GM12878 (cell line): ENCODE results near the gene TECR. TPM values are rescaled to one million over a fixed set of nuclear protein-coding genes. Genes with fewer than 3 reads are reported as not detected.

ENCODE experiments used
- BHLHE40 ChIP-seq, 2 experiments: fragments of 450-650 bp in 1 of 2; IDR thresholded peaks; 2 replicates each; pipeline ENCODE4 v1.6.1; 2011 to 2017; ENCODE audit warnings: low read depth in 2 of 2, borderline replicate concordance in 1 of 2, improper control_type of control experiment in 1 of 2, low read length in 1 of 2, mild to moderate bottlenecking in 1 of 2
- HDAC2 ChIP-seq: fragments of 200-600 bp; sonication (generic); IDR thresholded peaks from 2 replicates; pipeline ENCODE4 v1.6.1; 2017
- HDAC6 ChIP-seq: fragments of 200-600 bp; sonication (generic); IDR thresholded peaks from one replicate; pipeline ENCODE4 v1.8.0; 2017; ENCODE audit warnings: antibody characterized with exemption; ENCODE audit not compliant: unreplicated experiment
- IKZF1 ChIP-seq: fragments of 450-650 bp; conservative IDR thresholded peaks from 2 replicates; pipeline ENCODE4 v1.6.1; 2017; ENCODE audit warnings: antibody characterized with exemption, mild to moderate bottlenecking
- IRF4 ChIP-seq: IDR thresholded peaks from 2 replicates; pipeline ENCODE4 v1.6.1; 2011; ENCODE audit warnings: low read depth, low read length
- JUND ChIP-seq: IDR thresholded peaks from 2 replicates; pipeline ENCODE4 v1.6.1; 2012; ENCODE audit warnings: low read depth, mild to moderate bottlenecking, low read length, improper control_type of control experiment, moderate library complexity
- MTA3 ChIP-seq: IDR thresholded peaks from 2 replicates; pipeline ENCODE4 v1.6.1; 2012; ENCODE audit warnings: low read length, inconsistent platforms, borderline replicate concordance
- NBN ChIP-seq: fragments of 450-650 bp; IDR thresholded peaks from 2 replicates; pipeline ENCODE4 v1.6.1; 2016
- NFYA ChIP-seq: IDR thresholded peaks from 2 replicates; pipeline ENCODE4 v1.6.1; 2011; ENCODE audit warnings: low read depth, mild to moderate bottlenecking, low read length, improper control_type of control experiment, borderline replicate concordance
- NFYB ChIP-seq: IDR thresholded peaks from 2 replicates; pipeline ENCODE4 v1.6.1; 2011; ENCODE audit warnings: low read depth, mild to moderate bottlenecking, low read length, improper control_type of control experiment, moderate library complexity; ENCODE audit not compliant: insufficient read depth
- NR2C2 ChIP-seq: IDR thresholded peaks from 2 replicates; pipeline ENCODE4 v1.6.1; 2011; ENCODE audit warnings: borderline replicate concordance, low read depth; ENCODE audit not compliant: control insufficient read depth, insufficient read length
- POU2F2 ChIP-seq: IDR thresholded peaks from 3 replicates; pipeline ENCODE4 v1.6.1; 2011; ENCODE audit warnings: low read depth, mild to moderate bottlenecking, low read length, borderline replicate concordance
- SP1 ChIP-seq: IDR thresholded peaks from one replicate; pipeline ENCODE4 v1.6.1; 2011; ENCODE audit warnings: low read depth, low read length
- STAT1 ChIP-seq: fragments of 450-650 bp; conservative IDR thresholded peaks from 2 replicates; pipeline ENCODE4 v1.6.1; 2014; ENCODE audit warnings: antibody characterized with exemption, mild to moderate bottlenecking
- ZNF217 ChIP-seq: fragments of 450-650 bp; IDR thresholded peaks from 2 replicates; pipeline ENCODE4 v1.6.1; 2017; ENCODE audit warnings: antibody characterized with exemption, mild to moderate bottlenecking
- polyA plus RNA-seq, 11 experiments: library from polyadenylated mRNA; depleted of rRNA in 4 of 11; unstranded in 6 of 11; stranded (reverse) in 5 of 11; fragments of >200 nt; fragmentation: Nextera tagmentation in 4 of 11; fragmentation: Illumina TruSeq in 1 of 11; extraction: Ambion mirVana in 4 of 11; extraction: Trizol in 1 of 11; gene quantifications; 1 replicate in 1 of 11; 2 replicates in 10 of 11; pipeline versions ENCODE4 v1.2.1 to v1.2.3, GENCODE V29; 2011 to 2016; ENCODE audit warnings: inconsistent platforms in 2 of 11, missing spikeins in 2 of 11, low read depth in 1 of 11
- total RNA-seq, 4 experiments: library from RNA; depleted of rRNA in 3 of 4; stranded (reverse); fragments of >200 nt in 3 of 4; fragmentation: Illumina TruSeq in 1 of 4; extraction: Trizol in 1 of 4; gene quantifications; 2 replicates each; pipeline versions ENCODE4 v1.2.1 to v1.2.3, GENCODE V29; 2013 to 2021
- TF ChIP-seq, protein P1 (sequence below): fragments of 150-350 bp; IDR thresholded peaks from 2 replicates; pipeline ENCODE4 v1.6.1; 2016; ENCODE audit warnings: low read depth, low read length
- TF ChIP-seq, protein P2 (sequence below): IDR thresholded peaks from 2 replicates; pipeline ENCODE4 v1.6.1; 2011; ENCODE audit warnings: low read depth, low read length, improper control_type of control experiment, borderline replicate concordance
- TF ChIP-seq, protein P3 (sequence below): fragments of 450-650 bp; IDR thresholded peaks from 2 replicates; pipeline ENCODE4 v1.6.1; 2016; ENCODE audit warnings: mild to moderate bottlenecking
- TF ChIP-seq, protein P4 (sequence below): IDR thresholded peaks from 2 replicates; pipeline ENCODE4 v1.6.1; 2012; ENCODE audit warnings: mild to moderate bottlenecking, low read depth, low read length
- TF ChIP-seq, protein P5 (sequence below): IDR thresholded peaks from 2 replicates; pipeline ENCODE4 v1.6.1; 2012; ENCODE audit warnings: low read depth, low read length, improper control_type of control experiment

Gene TECR
- total and polyA plus RNA-seq, 10 of the 15 experiments (the other 5 are each of a cell fraction or from before 2014, with no cell fraction given), result 9.6 to 157 (median 64.2) TPM

DNA sequence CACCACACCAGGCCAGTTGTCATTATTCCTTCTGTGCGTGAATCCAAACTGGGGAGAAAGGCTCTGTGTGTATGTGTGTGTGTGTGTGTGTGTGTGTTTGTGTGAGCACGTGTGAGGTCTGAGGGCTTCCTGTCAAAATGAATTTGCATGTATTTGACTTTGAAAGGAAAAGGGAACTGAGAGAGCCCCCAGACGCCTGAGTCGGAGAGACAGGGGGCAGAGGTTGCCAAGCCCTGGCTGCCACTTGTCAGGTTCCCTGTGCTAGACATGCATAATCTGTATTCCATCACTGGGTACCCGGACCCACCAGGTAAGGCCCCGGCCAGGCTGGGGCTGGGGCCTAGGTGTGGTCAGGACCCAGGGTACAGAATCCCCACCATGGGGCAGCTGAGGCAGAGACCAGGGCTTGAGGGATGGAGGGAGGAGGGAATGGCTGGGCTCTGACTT is 53.5 kb downstream of the TECR start, which contains the start of gene CLEC17A (continued):
- TF ChIP-seq, protein P1, sequence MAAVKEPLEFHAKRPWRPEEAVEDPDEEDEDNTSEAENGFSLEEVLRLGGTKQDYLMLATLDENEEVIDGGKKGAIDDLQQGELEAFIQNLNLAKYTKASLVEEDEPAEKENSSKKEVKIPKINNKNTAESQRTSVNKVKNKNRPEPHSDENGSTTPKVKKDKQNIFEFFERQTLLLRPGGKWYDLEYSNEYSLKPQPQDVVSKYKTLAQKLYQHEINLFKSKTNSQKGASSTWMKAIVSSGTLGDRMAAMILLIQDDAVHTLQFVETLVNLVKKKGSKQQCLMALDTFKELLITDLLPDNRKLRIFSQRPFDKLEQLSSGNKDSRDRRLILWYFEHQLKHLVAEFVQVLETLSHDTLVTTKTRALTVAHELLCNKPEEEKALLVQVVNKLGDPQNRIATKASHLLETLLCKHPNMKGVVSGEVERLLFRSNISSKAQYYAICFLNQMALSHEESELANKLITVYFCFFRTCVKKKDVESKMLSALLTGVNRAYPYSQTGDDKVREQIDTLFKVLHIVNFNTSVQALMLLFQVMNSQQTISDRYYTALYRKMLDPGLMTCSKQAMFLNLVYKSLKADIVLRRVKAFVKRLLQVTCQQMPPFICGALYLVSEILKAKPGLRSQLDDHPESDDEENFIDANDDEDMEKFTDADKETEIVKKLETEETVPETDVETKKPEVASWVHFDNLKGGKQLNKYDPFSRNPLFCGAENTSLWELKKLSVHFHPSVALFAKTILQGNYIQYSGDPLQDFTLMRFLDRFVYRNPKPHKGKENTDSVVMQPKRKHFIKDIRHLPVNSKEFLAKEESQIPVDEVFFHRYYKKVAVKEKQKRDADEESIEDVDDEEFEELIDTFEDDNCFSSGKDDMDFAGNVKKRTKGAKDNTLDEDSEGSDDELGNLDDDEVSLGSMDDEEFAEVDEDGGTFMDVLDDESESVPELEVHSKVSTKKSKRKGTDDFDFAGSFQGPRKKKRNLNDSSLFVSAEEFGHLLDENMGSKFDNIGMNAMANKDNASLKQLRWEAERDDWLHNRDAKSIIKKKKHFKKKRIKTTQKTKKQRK, result no peak
- TF ChIP-seq ZNF217 (peak; percentile 92), HDAC2 (no peak), IRF4 (peak; percentile 86), NFYB (no peak), NFYA (no peak), SP1 (no peak), JUND (no peak), NR2C2 (no peak), STAT1 (no peak), NBN (peak; percentile 98), BHLHE40 (IDR thresholded peaks at IDR 0.05; ENCODE audit: borderline replicate concordance in 1 of 2, low read depth in 2 of 2, low read length in 1 of 2) (peak; percentile 99), HDAC6 (no peak), POU2F2 (peak; percentile 98), MTA3 (0 out of 2 replicates have a peak, but pooled peaks have one; percentile 70), IKZF1 (peak; percentile 95)
- TF ChIP-seq, protein P2, sequence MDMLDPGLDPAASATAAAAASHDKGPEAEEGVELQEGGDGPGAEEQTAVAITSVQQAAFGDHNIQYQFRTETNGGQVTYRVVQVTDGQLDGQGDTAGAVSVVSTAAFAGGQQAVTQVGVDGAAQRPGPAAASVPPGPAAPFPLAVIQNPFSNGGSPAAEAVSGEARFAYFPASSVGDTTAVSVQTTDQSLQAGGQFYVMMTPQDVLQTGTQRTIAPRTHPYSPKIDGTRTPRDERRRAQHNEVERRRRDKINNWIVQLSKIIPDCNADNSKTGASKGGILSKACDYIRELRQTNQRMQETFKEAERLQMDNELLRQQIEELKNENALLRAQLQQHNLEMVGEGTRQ, result peak; percentile 31; the same call in 1 of the 2 replicates
- TF ChIP-seq, protein P3, sequence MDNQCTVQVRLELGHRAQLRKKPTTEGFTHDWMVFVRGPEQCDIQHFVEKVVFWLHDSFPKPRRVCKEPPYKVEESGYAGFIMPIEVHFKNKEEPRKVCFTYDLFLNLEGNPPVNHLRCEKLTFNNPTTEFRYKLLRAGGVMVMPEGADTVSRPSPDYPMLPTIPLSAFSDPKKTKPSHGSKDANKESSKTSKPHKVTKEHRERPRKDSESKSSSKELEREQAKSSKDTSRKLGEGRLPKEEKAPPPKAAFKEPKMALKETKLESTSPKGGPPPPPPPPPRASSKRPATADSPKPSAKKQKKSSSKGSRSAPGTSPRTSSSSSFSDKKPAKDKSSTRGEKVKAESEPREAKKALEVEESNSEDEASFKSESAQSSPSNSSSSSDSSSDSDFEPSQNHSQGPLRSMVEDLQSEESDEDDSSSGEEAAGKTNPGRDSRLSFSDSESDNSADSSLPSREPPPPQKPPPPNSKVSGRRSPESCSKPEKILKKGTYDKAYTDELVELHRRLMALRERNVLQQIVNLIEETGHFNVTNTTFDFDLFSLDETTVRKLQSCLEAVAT, result peak; percentile 78; the same call in 1 of the 2 replicates
- TF ChIP-seq, protein P4, sequence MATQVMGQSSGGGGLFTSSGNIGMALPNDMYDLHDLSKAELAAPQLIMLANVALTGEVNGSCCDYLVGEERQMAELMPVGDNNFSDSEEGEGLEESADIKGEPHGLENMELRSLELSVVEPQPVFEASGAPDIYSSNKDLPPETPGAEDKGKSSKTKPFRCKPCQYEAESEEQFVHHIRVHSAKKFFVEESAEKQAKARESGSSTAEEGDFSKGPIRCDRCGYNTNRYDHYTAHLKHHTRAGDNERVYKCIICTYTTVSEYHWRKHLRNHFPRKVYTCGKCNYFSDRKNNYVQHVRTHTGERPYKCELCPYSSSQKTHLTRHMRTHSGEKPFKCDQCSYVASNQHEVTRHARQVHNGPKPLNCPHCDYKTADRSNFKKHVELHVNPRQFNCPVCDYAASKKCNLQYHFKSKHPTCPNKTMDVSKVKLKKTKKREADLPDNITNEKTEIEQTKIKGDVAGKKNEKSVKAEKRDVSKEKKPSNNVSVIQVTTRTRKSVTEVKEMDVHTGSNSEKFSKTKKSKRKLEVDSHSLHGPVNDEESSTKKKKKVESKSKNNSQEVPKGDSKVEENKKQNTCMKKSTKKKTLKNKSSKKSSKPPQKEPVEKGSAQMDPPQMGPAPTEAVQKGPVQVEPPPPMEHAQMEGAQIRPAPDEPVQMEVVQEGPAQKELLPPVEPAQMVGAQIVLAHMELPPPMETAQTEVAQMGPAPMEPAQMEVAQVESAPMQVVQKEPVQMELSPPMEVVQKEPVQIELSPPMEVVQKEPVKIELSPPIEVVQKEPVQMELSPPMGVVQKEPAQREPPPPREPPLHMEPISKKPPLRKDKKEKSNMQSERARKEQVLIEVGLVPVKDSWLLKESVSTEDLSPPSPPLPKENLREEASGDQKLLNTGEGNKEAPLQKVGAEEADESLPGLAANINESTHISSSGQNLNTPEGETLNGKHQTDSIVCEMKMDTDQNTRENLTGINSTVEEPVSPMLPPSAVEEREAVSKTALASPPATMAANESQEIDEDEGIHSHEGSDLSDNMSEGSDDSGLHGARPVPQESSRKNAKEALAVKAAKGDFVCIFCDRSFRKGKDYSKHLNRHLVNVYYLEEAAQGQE, result no peak
- TF ChIP-seq, protein P5, sequence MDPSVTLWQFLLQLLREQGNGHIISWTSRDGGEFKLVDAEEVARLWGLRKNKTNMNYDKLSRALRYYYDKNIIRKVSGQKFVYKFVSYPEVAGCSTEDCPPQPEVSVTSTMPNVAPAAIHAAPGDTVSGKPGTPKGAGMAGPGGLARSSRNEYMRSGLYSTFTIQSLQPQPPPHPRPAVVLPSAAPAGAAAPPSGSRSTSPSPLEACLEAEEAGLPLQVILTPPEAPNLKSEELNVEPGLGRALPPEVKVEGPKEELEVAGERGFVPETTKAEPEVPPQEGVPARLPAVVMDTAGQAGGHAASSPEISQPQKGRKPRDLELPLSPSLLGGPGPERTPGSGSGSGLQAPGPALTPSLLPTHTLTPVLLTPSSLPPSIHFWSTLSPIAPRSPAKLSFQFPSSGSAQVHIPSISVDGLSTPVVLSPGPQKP, result no peak
